ENCODE results near the gene PLXDC1.
"Not testable (repeated sequence)": the region's sequence is repeated elsewhere in the genome, so short reads cannot be mapped to it uniquely, and the experiment has no call there.

Gene PLXDC1

GRCh38 chr17:39122991-39123390 is 28.4 kb downstream of the PLXDC1 start (continued):
- TF ChIP-seq, protein P1, sequence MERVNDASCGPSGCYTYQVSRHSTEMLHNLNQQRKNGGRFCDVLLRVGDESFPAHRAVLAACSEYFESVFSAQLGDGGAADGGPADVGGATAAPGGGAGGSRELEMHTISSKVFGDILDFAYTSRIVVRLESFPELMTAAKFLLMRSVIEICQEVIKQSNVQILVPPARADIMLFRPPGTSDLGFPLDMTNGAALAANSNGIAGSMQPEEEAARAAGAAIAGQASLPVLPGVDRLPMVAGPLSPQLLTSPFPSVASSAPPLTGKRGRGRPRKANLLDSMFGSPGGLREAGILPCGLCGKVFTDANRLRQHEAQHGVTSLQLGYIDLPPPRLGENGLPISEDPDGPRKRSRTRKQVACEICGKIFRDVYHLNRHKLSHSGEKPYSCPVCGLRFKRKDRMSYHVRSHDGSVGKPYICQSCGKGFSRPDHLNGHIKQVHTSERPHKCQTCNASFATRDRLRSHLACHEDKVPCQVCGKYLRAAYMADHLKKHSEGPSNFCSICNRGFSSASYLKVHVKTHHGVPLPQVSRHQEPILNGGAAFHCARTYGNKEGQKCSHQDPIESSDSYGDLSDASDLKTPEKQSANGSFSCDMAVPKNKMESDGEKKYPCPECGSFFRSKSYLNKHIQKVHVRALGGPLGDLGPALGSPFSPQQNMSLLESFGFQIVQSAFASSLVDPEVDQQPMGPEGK (CRISPR knock-in tag; IDR thresholded peaks at IDR 0.05; ENCODE audit: borderline replicate concordance) = no peak
- TF ChIP-seq, protein P2, sequence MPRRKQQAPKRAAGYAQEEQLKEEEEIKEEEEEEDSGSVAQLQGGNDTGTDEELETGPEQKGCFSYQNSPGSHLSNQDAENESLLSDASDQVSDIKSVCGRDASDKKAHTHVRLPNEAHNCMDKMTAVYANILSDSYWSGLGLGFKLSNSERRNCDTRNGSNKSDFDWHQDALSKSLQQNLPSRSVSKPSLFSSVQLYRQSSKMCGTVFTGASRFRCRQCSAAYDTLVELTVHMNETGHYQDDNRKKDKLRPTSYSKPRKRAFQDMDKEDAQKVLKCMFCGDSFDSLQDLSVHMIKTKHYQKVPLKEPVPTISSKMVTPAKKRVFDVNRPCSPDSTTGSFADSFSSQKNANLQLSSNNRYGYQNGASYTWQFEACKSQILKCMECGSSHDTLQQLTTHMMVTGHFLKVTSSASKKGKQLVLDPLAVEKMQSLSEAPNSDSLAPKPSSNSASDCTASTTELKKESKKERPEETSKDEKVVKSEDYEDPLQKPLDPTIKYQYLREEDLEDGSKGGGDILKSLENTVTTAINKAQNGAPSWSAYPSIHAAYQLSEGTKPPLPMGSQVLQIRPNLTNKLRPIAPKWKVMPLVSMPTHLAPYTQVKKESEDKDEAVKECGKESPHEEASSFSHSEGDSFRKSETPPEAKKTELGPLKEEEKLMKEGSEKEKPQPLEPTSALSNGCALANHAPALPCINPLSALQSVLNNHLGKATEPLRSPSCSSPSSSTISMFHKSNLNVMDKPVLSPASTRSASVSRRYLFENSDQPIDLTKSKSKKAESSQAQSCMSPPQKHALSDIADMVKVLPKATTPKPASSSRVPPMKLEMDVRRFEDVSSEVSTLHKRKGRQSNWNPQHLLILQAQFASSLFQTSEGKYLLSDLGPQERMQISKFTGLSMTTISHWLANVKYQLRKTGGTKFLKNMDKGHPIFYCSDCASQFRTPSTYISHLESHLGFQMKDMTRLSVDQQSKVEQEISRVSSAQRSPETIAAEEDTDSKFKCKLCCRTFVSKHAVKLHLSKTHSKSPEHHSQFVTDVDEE (CRISPR knock-in tag; IDR thresholded peaks at IDR 0.05) = no peak

GRCh38 chr17:39121919-39122318 is 29.5 kb downstream of the PLXDC1 start:
- ATAC-seq = not testable (repeated sequence)

- TF ChIP-seq CSDC2 (CRISPR knock-in tag; IDR thresholded peaks at IDR 0.05) (no peak), BACH2 (CRISPR knock-in tag; IDR thresholded peaks at IDR 0.05; ENCODE audit: borderline replicate concordance) (no peak), GLIS3 (CRISPR knock-in tag; IDR thresholded peaks at IDR 0.05) (no peak), CREB5 (CRISPR knock-in tag; IDR thresholded peaks at IDR 0.05; ENCODE audit: low read depth) (no peak), ZNF70 (CRISPR knock-in tag; IDR thresholded peaks at IDR 0.05) (no peak), TCF4 (CRISPR knock-in tag; IDR thresholded peaks at IDR 0.05; ENCODE audit: borderline replicate concordance) (no peak), ZFP3 (CRISPR knock-in tag; IDR thresholded peaks at IDR 0.05) (no peak), RARB (CRISPR knock-in tag; IDR thresholded peaks at IDR 0.05) (no peak), SNAI2 (CRISPR knock-in tag; IDR thresholded peaks at IDR 0.05) (no peak), ISL1 (CRISPR knock-in tag; IDR thresholded peaks at IDR 0.05) (no peak), ESRRG (CRISPR knock-in tag; IDR thresholded peaks at IDR 0.05) (no peak), ZFP30 (CRISPR knock-in tag; IDR thresholded peaks at IDR 0.05) (no peak)
- TF ChIP-seq, protein P3, sequence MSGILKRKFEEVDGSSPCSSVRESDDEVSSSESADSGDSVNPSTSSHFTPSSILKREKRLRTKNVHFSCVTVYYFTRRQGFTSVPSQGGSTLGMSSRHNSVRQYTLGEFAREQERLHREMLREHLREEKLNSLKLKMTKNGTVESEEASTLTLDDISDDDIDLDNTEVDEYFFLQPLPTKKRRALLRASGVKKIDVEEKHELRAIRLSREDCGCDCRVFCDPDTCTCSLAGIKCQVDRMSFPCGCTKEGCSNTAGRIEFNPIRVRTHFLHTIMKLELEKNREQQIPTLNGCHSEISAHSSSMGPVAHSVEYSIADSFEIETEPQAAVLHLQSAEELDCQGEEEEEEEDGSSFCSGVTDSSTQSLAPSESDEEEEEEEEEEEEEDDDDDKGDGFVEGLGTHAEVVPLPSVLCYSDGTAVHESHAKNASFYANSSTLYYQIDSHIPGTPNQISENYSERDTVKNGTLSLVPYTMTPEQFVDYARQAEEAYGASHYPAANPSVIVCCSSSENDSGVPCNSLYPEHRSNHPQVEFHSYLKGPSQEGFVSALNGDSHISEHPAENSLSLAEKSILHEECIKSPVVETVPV (CRISPR knock-in tag; IDR thresholded peaks at IDR 0.05) = no peak
- no peak for ATAC-seq
These were observed 32.6 kb downstream of the PLXDC1 start for GRCh38 chr17:39118674-39119419.

DNA sequence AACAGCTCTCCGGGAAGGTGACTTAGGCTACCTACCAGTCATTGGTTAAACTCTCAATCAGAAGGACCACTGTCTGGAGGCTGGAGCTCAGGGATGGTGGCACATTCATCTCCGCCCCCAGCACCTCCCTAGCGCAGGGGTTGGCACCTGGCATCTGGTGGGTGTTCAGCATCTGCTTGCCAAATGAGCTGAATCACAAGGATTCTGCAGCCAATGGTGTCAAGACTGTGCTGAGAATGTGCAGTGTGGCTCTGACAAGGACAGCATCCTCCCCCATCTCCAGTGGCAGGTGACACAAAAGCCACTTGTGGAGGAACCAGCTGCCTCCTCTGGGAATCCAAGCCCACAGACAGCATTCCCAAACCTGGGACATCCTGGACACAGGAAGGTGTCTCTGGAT is 35.2 kb downstream of the PLXDC1 start:
- TF ChIP-seq OSR1 (CRISPR knock-in tag; IDR thresholded peaks at IDR 0.05) (no peak), ZFP30 (CRISPR knock-in tag; IDR thresholded peaks at IDR 0.05) (no peak), PPARA (CRISPR knock-in tag; IDR thresholded peaks at IDR 0.05; ENCODE audit: borderline replicate concordance) (no peak), ISL1 (CRISPR knock-in tag; IDR thresholded peaks at IDR 0.05) (no peak), CREB5 (CRISPR knock-in tag; IDR thresholded peaks at IDR 0.05; ENCODE audit: low read depth) (no peak), ESRRG (CRISPR knock-in tag; IDR thresholded peaks at IDR 0.05) (no peak), CSDC2 (CRISPR knock-in tag; IDR thresholded peaks at IDR 0.05) (no peak), TCF4 (CRISPR knock-in tag; IDR thresholded peaks at IDR 0.05; ENCODE audit: borderline replicate concordance) (no peak), BACH2 (CRISPR knock-in tag; IDR thresholded peaks at IDR 0.05; ENCODE audit: borderline replicate concordance) (no peak), GLIS3 (CRISPR knock-in tag; IDR thresholded peaks at IDR 0.05) (no peak), ZNF70 (CRISPR knock-in tag; IDR thresholded peaks at IDR 0.05) (no peak), ZNF565 (CRISPR knock-in tag; conservative IDR thresholded peaks at IDR 0.05; ENCODE audit: low read depth) (no peak)
- TF ChIP-seq, protein P2 (CRISPR knock-in tag; IDR thresholded peaks at IDR 0.05) = no peak
- TF ChIP-seq, protein P3 (CRISPR knock-in tag; IDR thresholded peaks at IDR 0.05) = no peak
- TF ChIP-seq, protein P4, sequence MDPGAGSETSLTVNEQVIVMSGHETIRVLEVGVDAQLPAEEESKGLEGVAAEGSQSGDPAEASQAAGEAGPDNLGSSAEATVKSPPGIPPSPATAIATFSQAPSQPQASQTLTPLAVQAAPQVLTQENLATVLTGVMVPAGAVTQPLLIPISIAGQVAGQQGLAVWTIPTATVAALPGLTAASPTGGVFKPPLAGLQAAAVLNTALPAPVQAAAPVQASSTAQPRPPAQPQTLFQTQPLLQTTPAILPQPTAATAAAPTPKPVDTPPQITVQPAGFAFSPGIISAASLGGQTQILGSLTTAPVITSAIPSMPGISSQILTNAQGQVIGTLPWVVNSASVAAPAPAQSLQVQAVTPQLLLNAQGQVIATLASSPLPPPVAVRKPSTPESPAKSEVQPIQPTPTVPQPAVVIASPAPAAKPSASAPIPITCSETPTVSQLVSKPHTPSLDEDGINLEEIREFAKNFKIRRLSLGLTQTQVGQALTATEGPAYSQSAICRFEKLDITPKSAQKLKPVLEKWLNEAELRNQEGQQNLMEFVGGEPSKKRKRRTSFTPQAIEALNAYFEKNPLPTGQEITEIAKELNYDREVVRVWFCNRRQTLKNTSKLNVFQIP (CRISPR knock-in tag; IDR thresholded peaks at IDR 0.05; ENCODE audit: borderline replicate concordance, low read depth) = no peak
- no peak for ATAC-seq

Measured in SK-N-SH treated with all-trans-retinoic acid at 6 μM for 48 hours (cell line).